ENCODE measurements around the gene PLRG1. TPM values are rescaled to one million over a fixed set of nuclear protein-coding genes. Genes with fewer than 3 reads are reported as not detected.

PLRG1 gene
- total and polyA plus RNA-seq, 2 of the 8 experiments (the other 6 are each of a cell fraction or from before 2014, with no cell fraction given): 63.5 to 108 TPM

DNA sequence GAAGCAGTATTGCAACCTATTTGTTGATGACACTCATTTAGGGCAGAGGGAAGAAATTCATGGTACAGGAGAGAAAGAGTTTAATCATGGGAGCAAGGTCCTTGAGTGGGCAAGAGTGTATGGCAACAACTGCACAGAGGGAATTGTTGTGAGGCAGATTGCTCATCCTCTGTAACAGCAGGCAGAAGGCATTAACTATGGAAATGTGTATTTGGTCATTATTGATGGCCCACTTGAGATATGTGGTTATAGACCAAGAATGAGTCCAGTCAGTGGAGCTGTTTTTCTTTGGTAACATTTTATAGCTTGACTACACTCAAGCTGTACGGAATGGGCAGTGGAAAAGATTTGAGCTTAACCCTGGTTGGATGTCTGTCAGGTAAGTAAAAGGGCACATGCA, 15.9 kb downstream of the PLRG1 start:
- Histone ChIP-seq H2BK20ac (ENCODE audit: low read length) (no peak overlapping the region), H3K9me3 (ENCODE audit: insufficient read depth in 2 of 2, low read depth in 1 of 2, low read length in 1 of 2) (no peaks in the 10 kb centered on the region), H3K14ac (ENCODE audit: insufficient read length) (no peak overlapping the region), H4K91ac (replicated peaks; ENCODE audit: insufficient read length, low read length) (no peak overlapping the region), H3K23me2 (ENCODE audit: low read depth, low read length) (no peaks in the 10 kb centered on the region), H3K18ac (ENCODE audit: extremely low read depth, low read length) (no peak overlapping the region), H3K27ac (ENCODE audit: low read depth, low read length) (no peak overlapping the region), H3K56ac (replicated peaks; ENCODE audit: insufficient read length, low read depth, low read length) (no peak overlapping the region), H3K23ac (ENCODE audit: insufficient read length) (no peak overlapping the region), H4K5ac (ENCODE audit: insufficient read length, low read depth, low read length) (no peak overlapping the region), H3K27me3 (replicated peaks in 1 of 4; ENCODE audit: control insufficient read depth in 3 of 4, extremely low read depth in 1 of 4, insufficient read depth in 3 of 4, low read length in 3 of 4) (no peaks in the 10 kb centered on the region), H2BK5ac (ENCODE audit: low read depth, low read length) (no peak overlapping the region), H3K4me2 (ENCODE audit: insufficient read depth in 1 of 2, low read depth in 2 of 2, low read length in 2 of 2) (no peak overlapping the region), H3K4me3 (ENCODE audit: extremely low read depth in 1 of 4, insufficient read depth in 2 of 4, low read depth in 3 of 4, low read length in 4 of 4) (no peak overlapping the region), H4K20me1 (replicated peaks in 1 of 2; ENCODE audit: control insufficient read depth in 1 of 2, insufficient read depth in 2 of 2, low read length in 2 of 2) (peaks cover 0 to 6% of the 10 kb centered on the region in 2 experiments), H4K8ac (ENCODE audit: extremely low read depth, insufficient read depth, low read length) (no peak overlapping the region), H2AK5ac (ENCODE audit: low read depth, low read length) (no peak overlapping the region), H3K79me2 (ENCODE audit: control insufficient read depth in 1 of 2, insufficient read depth in 2 of 2, low read length in 2 of 2) (no peaks in the 10 kb centered on the region), H2BK12ac (ENCODE audit: low read depth, low read length) (no peak overlapping the region), H3K4ac (replicated peaks; ENCODE audit: insufficient read length, low read depth, low read length) (no peak overlapping the region), H3K4me1 (replicated peaks in 1 of 4; ENCODE audit: control insufficient read depth in 3 of 4, insufficient read depth in 4 of 4, low read length in 3 of 4) (no peaks in the 10 kb centered on the region), H2AFZ (ENCODE audit: low read length) (no peak overlapping the region), H2BK120ac (replicated peaks; ENCODE audit: low read depth, low read length) (no peak overlapping the region), H2BK15ac (ENCODE audit: low read length) (no peak overlapping the region), H3K9ac (replicated peaks in 1 of 4; ENCODE audit: extremely low read depth in 1 of 4, low read depth in 3 of 4, low read length in 3 of 4) (no peak overlapping the region), H3K79me1 (ENCODE audit: low read depth, low read length) (no peaks in the 10 kb centered on the region), H3K36me3 (ENCODE audit: control insufficient read depth in 2 of 4, insufficient read depth in 4 of 4, low read length in 3 of 4) (peaks cover 4 to 29% (median 18%) of the 10 kb centered on the region in 4 experiments; a peak in 7 of 8 replicates)
- WGBS, 2 experiments (ENCODE audit: extremely low coverage in 1 of 2, insufficient coverage in 1 of 2, insufficient read length in 1 of 2, insufficient replicate concordance in 2 of 2, low coverage in 1 of 2, low lambda C conversion rate in 2 of 2, missing lambda C conversion rate in 1 of 2): 91% methylated on average over 1 of the region's 1 CpG; no CpG with 5 or more reads in 1 of the 2 experiments
- CTCF ChIA-PET (ENCODE audit: partially characterized antibody): interaction anchor here (1.3 to 1.7 kb wide), 4 partner anchors 11 to 118 kb away, joined by 3 to 8 read pairs (median 4); no protein-coding TSS in a partner anchor
- DNase-seq (ENCODE audit: low read depth in 1 of 2, low spot score in 2 of 2) (no peak), FAIRE-seq (no peak)
- TF ChIP-seq BRCA1 (IDR thresholded peaks at IDR 0.05; ENCODE audit: low read depth, low read length): no peak
- TF ChIP-seq CEBPB (IDR thresholded peaks at IDR 0.05; ENCODE audit: low read depth, low read length): no peak
- TF ChIP-seq KDM5A (IDR thresholded peaks at IDR 0.05; ENCODE audit: low read length): no peak
- no peak for TF ChIP-seq GTF2F1 (IDR thresholded peaks at IDR 0.05; ENCODE audit: borderline replicate concordance, low read depth, low read length)
- no peak for TF ChIP-seq JUN (IDR thresholded peaks at IDR 0.05; ENCODE audit: low read depth, low read length)
- no peak for TF ChIP-seq CBX5 (IDR thresholded peaks at IDR 0.05; ENCODE audit: low read depth, low read length)
- no peak for TF ChIP-seq CHD2 (IDR thresholded peaks at IDR 0.05; ENCODE audit: low read length)
- POLR2A ChIA-PET (ENCODE audit: partially characterized antibody): interaction anchor here (0.9 to 2.2 kb wide), 3 partner anchors 9 to 16 kb away, joined by 3 to 10 read pairs (median 4); partner anchors contain the start of gene PLRG1

Measured in H1 (cell line).